H1 (cell line): ENCODE data around the gene TDO2. TPM values are rescaled to one million over a fixed set of nuclear protein-coding genes. Genes with fewer than 3 reads are reported as not detected.
A peak's percentile ranks its signal among the peaks of the same experiment; 100 is the strongest.

ENCODE experiments used
- CTCF ChIA-PET: fragments of 300-600 bp; sonication (Branson Sonifier 250); formaldehyde crosslinking; loops from one replicate; lab custom pipeline; 2021; ENCODE audit not compliant: partially characterized antibody; lab: Charles Lee
- POLR2A ChIA-PET: fragments of 300-600 bp; sonication (Branson Sonifier 250); formaldehyde crosslinking; loops from one replicate; lab custom pipeline; 2021; ENCODE audit warnings: inconsistent platforms; ENCODE audit not compliant: partially characterized antibody; lab: Charles Lee
- DNase-seq, 2 experiments: peaks; one replicate each; pipeline versions ENCODE4 v3.0.0 to v3.0.0-alpha.2; 2010 to 2022; ENCODE audit warnings: low spot score in 2 of 2, low read depth in 1 of 2, mixed read lengths in 1 of 2
- FAIRE-seq: peaks from 2 replicates; lab custom pipeline; 2011; peaks lifted over from hg19 to GRCh38; lab: Jason Lieb, UNC
- H2AFZ ChIP-seq: 2 replicates; pipeline ENCODE4 v1.8.1; 2012; ENCODE audit warnings: low read length, inconsistent platforms
- H2AK5ac ChIP-seq: 2 replicates; pipeline ENCODE4 v1.6.1; 2013; ENCODE audit warnings: low read depth, low read length
- H2BK120ac ChIP-seq: replicated peaks from 2 replicates; pipeline ENCODE3; 2013; ENCODE audit warnings: low read depth, low read length, inconsistent platforms
- H2BK12ac ChIP-seq: 2 replicates; pipeline ENCODE4 v1.6.1; 2013; ENCODE audit warnings: low read depth, low read length
- H2BK15ac ChIP-seq: 2 replicates; pipeline ENCODE4 v1.6.1; 2013; ENCODE audit warnings: low read length
- H2BK20ac ChIP-seq: 2 replicates; pipeline ENCODE4 v1.6.1; 2013; ENCODE audit warnings: low read length
- H2BK5ac ChIP-seq: 2 replicates; pipeline ENCODE4 v1.6.1; 2013; ENCODE audit warnings: low read depth, low read length
- H3K14ac ChIP-seq: 2 replicates; pipeline ENCODE4 v1.6.1; 2013; ENCODE audit warnings: inconsistent platforms; ENCODE audit not compliant: insufficient read length
- H3K18ac ChIP-seq: 2 replicates; pipeline ENCODE4 v1.6.1; 2013; ENCODE audit warnings: low read length; ENCODE audit errors: extremely low read depth
- H3K23ac ChIP-seq: 2 replicates; pipeline ENCODE4 v1.6.1; 2013; ENCODE audit warnings: inconsistent platforms; ENCODE audit not compliant: insufficient read length
- H3K23me2 ChIP-seq: 2 replicates; pipeline ENCODE4 v1.6.1; 2013; ENCODE audit warnings: low read depth, low read length
- H3K27ac ChIP-seq: 2 replicates; pipeline ENCODE4 v1.6.1; 2011; ENCODE audit warnings: low read depth, low read length, inconsistent platforms
- H3K27me3 ChIP-seq, 4 experiments: replicated peaks in 1 of 4; 1 replicate in 1 of 4; 2 replicates in 3 of 4; pipeline versions ENCODE4 v1.6.1 to v1.8.1; 2011 to 2013; ENCODE audit warnings: low read length in 3 of 4, mild to moderate bottlenecking in 3 of 4, inconsistent platforms in 2 of 4, mixed read lengths in 2 of 4, moderate library complexity in 1 of 4; ENCODE audit not compliant: control insufficient read depth in 3 of 4, insufficient read depth in 3 of 4; ENCODE audit errors: extremely low read depth in 1 of 4
- H3K36me3 ChIP-seq, 4 experiments: 2 replicates each; pipeline versions ENCODE4 v1.6.1 to v1.8.1; 2011 to 2013; ENCODE audit warnings: mild to moderate bottlenecking in 4 of 4, low read length in 3 of 4, moderate library complexity in 2 of 4, control low read depth in 1 of 4, inconsistent platforms in 1 of 4; ENCODE audit not compliant: insufficient read depth in 4 of 4, control insufficient read depth in 2 of 4
- H3K4ac ChIP-seq: replicated peaks from 2 replicates; pipeline ENCODE3; 2013; ENCODE audit warnings: low read length, low read depth, mixed read lengths, inconsistent platforms; ENCODE audit not compliant: insufficient read length
- H3K4me1 ChIP-seq, 4 experiments: replicated peaks in 1 of 4; 1 replicate in 1 of 4; 2 replicates in 3 of 4; pipeline versions ENCODE4 v1.6.1 to v1.8.1; 2011 to 2013; ENCODE audit warnings: low read length in 3 of 4, inconsistent platforms in 2 of 4, mixed read lengths in 1 of 4; ENCODE audit not compliant: insufficient read depth in 4 of 4, control insufficient read depth in 3 of 4
- H3K4me2 ChIP-seq, 2 experiments: 2 replicates each; pipeline versions ENCODE4 v1.6.1 to v1.8.1; 2011 to 2013; ENCODE audit warnings: low read depth in 2 of 2, low read length in 2 of 2, control low read depth in 1 of 2, inconsistent platforms in 1 of 2, mild to moderate bottlenecking in 1 of 2; ENCODE audit not compliant: insufficient read depth in 1 of 2
- H3K4me3 ChIP-seq, 4 experiments: fragments of 200-600, 300-600 bp in 1 of 4; sonication (generic), shearing (Covaris generic), sonication (Bioruptor Twin) in 1 of 4; 2 replicates each; pipeline versions ENCODE4 v1.5.1 to v1.8.1; 2011 to 2016; ENCODE audit warnings: low read length in 4 of 4, low read depth in 3 of 4, control low read depth in 2 of 4, inconsistent platforms in 2 of 4, mild to moderate bottlenecking in 2 of 4, mixed read lengths in 1 of 4, moderate library complexity in 1 of 4; ENCODE audit not compliant: insufficient read depth in 2 of 4; ENCODE audit errors: extremely low read depth in 1 of 4
- H3K56ac ChIP-seq: replicated peaks from 2 replicates; pipeline ENCODE3; 2013; ENCODE audit warnings: low read depth, mild to moderate bottlenecking, mixed read lengths, low read length, inconsistent platforms; ENCODE audit not compliant: insufficient read length
- H3K79me1 ChIP-seq: 2 replicates; pipeline ENCODE4 v1.6.1; 2013; ENCODE audit warnings: low read depth, low read length, control low read depth
- H3K79me2 ChIP-seq, 2 experiments: 2 replicates each; pipeline versions ENCODE4 v1.6.1 to v1.8.1; 2012 to 2013; ENCODE audit warnings: low read length in 2 of 2, mild to moderate bottlenecking in 2 of 2, inconsistent platforms in 1 of 2; ENCODE audit not compliant: insufficient read depth in 2 of 2, control insufficient read depth in 1 of 2
- H3K9ac ChIP-seq, 4 experiments: replicated peaks in 1 of 4; 1 replicate in 1 of 4; 2 replicates in 3 of 4; pipeline versions ENCODE4 v1.6.1 to v1.8.1; 2011 to 2013; ENCODE audit warnings: low read depth in 3 of 4, low read length in 3 of 4, control low read depth in 2 of 4, mild to moderate bottlenecking in 2 of 4, moderate library complexity in 2 of 4, inconsistent platforms in 1 of 4; ENCODE audit errors: extremely low read depth in 1 of 4
- H3K9me3 ChIP-seq, 2 experiments: 2 replicates each; pipeline versions ENCODE4 v1.6.1 to v1.8.1; 2012 to 2013; ENCODE audit warnings: mild to moderate bottlenecking in 2 of 2, moderate library complexity in 2 of 2, control low read depth in 1 of 2, inconsistent platforms in 1 of 2, low read depth in 1 of 2, low read length in 1 of 2, mixed read lengths in 1 of 2; ENCODE audit not compliant: insufficient read depth in 2 of 2
- H4K20me1 ChIP-seq, 2 experiments: replicated peaks in 1 of 2; 2 replicates each; pipeline versions ENCODE3 to v1.8.1; 2011 to 2013; ENCODE audit warnings: inconsistent platforms in 2 of 2, low read length in 2 of 2, mild to moderate bottlenecking in 1 of 2; ENCODE audit not compliant: insufficient read depth in 2 of 2, control insufficient read depth in 1 of 2
- H4K5ac ChIP-seq: 2 replicates; pipeline ENCODE4 v1.6.1; 2013; ENCODE audit warnings: low read length, low read depth, mixed read lengths, inconsistent platforms; ENCODE audit not compliant: insufficient read length
- H4K8ac ChIP-seq: 2 replicates; pipeline ENCODE4 v1.8.0; 2013; ENCODE audit warnings: mild to moderate bottlenecking, moderate library complexity, low read length, inconsistent platforms; ENCODE audit not compliant: insufficient read depth; ENCODE audit errors: extremely low read depth
- H4K91ac ChIP-seq: replicated peaks from 2 replicates; pipeline ENCODE3; 2013; ENCODE audit warnings: low read length, mixed read lengths, inconsistent platforms; ENCODE audit not compliant: insufficient read length
- ASH2L ChIP-seq: fragments of 200-600, 300-600 bp; sonication (generic); IDR thresholded peaks from one replicate; pipeline ENCODE4 v1.7.1; 2017; ENCODE audit warnings: low read length
- BACH1 ChIP-seq: IDR thresholded peaks from 2 replicates; pipeline ENCODE4 v1.6.1; 2012; ENCODE audit warnings: low read length, improper control_type of control experiment
- BRCA1 ChIP-seq: IDR thresholded peaks from 2 replicates; pipeline ENCODE4 v1.6.1; 2012; ENCODE audit warnings: low read depth, low read length, improper control_type of control experiment
- EZH2 ChIP-seq: fragments of 200-600 bp; sonication (generic); IDR thresholded peaks from 2 replicates; pipeline ENCODE4 v1.7.1; 2012; ENCODE audit warnings: low read depth, mild to moderate bottlenecking, moderate library complexity, low read length, inconsistent platforms; ENCODE audit not compliant: severe bottlenecking
- GTF2F1 ChIP-seq: IDR thresholded peaks from 2 replicates; pipeline ENCODE4 v1.6.1; 2012; ENCODE audit warnings: low read depth, low read length, improper control_type of control experiment, borderline replicate concordance
- KDM5A ChIP-seq: fragments of 200-600 bp; IDR thresholded peaks from 2 replicates; pipeline ENCODE4 v1.7.1; 2012; ENCODE audit warnings: mild to moderate bottlenecking, low read length, inconsistent platforms, mixed read lengths
- SIRT6 ChIP-seq: IDR thresholded peaks from one replicate; pipeline ENCODE4 v1.7.1; 2012; ENCODE audit warnings: low read length, inconsistent platforms
- SIX5 ChIP-seq: IDR thresholded peaks from 2 replicates; pipeline ENCODE4 v1.6.1; 2011; ENCODE audit warnings: mild to moderate bottlenecking, low read depth, low read length
- TCF12 ChIP-seq: IDR thresholded peaks from 2 replicates; pipeline ENCODE4 v1.6.1; 2011; ENCODE audit warnings: low read depth, mild to moderate bottlenecking, low read length
- WGBS, 2 experiments: shearing (Covaris generic) in 1 of 2; methylation state at CpG; one replicate each; pipeline versions ENCODE4 v1.1.6 to v1.1.7; 2013 to 2015; ENCODE audit warnings: low lambda C conversion rate in 2 of 2, mixed read lengths in 2 of 2, inconsistent platforms in 1 of 2, low coverage in 1 of 2, missing lambda C conversion rate in 1 of 2; ENCODE audit not compliant: insufficient replicate concordance in 2 of 2, insufficient coverage in 1 of 2, insufficient read length in 1 of 2; ENCODE audit errors: extremely low coverage in 1 of 2, missing lambda C conversion rate in 1 of 2; 5-methylcytosine and 5-hydroxymethylcytosine counted together
- polyA plus RNA-seq, 7 experiments: library from polyadenylated mRNA; depleted of rRNA in 3 of 7; stranded (reverse) in 5 of 7; unstranded in 2 of 7; fragments of >200 nt in 5 of 7; fragments of 200-250 nt in 2 of 7; gene quantifications; 1 replicate in 5 of 7; 2 replicates in 1 of 7; 4 replicates in 1 of 7; pipeline versions ENCODE4 v1.2.1 to v1.2.3, GENCODE V29; 2011 to 2013; ENCODE audit warnings: missing spikeins in 2 of 7, mixed read lengths in 2 of 7
- total RNA-seq: library from RNA; stranded (reverse); fragmentation: NEBNext Ultra II Directional; extraction: Animal tissue kit (Norgen Biotek cat#: 25700); gene quantifications from 2 replicates; pipeline ENCODE4 v1.2.1, GENCODE V29; 2021
- TF ChIP-seq, protein P1 (sequence below): IDR thresholded peaks from 2 replicates; pipeline ENCODE4 v1.6.1; 2011; ENCODE audit warnings: low read length, improper control_type of control experiment

TDO2 gene
- total and polyA plus RNA-seq, 2 of the 8 experiments (the other 6 are each of a cell fraction or from before 2014, with no cell fraction given) = 0.03 TPM; not detected in 1

DNA sequence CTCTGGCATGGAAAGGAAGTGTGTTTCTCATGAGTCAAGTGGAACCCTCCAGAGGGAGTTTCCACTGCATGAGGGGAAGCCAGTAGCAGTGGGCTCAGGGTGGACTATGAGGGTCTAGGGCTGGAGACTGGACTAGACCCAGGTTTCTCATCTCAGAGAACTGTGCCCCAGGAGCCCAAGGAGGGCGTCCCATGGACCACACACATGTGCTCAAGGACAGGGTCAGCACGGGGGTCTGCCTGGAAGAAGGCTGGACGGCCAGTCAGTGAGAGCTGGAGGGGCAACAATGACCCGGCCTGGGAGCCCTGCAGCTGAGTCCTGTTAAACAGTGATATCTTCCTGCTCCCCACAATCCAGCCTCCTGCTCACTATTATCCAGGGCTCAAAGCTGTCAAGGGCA, 55.9 kb downstream of the TDO2 start:
- no peak overlapping the region for H2BK120ac ChIP-seq
- H3K23ac ChIP-seq = no peak overlapping the region
- no peak overlapping the region for H4K91ac ChIP-seq
- no peak overlapping the region for H3K18ac ChIP-seq
- H3K56ac ChIP-seq = no peak overlapping the region
- H3K4ac ChIP-seq = no peak overlapping the region
- H3K9me3 ChIP-seq = no peaks in the 10 kb centered on the region
- H2BK12ac ChIP-seq = no peak overlapping the region
- FAIRE-seq (no peak), DNase-seq (no peak)
- H3K79me1 ChIP-seq = no peaks in the 10 kb centered on the region
- H3K79me2 ChIP-seq = no peaks in the 10 kb centered on the region
- WGBS, 2 experiments = 97% methylated on average over 4 of the region's 4 CpGs; no CpG with 5 or more reads in 1 of the 2 experiments
- H3K4me2 ChIP-seq = no peak overlapping the region
- H2AK5ac ChIP-seq = no peak overlapping the region
- no peak overlapping the region for H4K5ac ChIP-seq
- no peak overlapping the region for H3K14ac ChIP-seq
- no peaks in the 10 kb centered on the region for H3K23me2 ChIP-seq
- no peaks in the 10 kb centered on the region for H3K4me1 ChIP-seq
- H2BK20ac ChIP-seq = no peak overlapping the region
- H3K27me3 ChIP-seq = no peaks in the 10 kb centered on the region
- H2AFZ ChIP-seq = no peak overlapping the region
- H4K8ac ChIP-seq = 0 out of 2 replicates have a peak overlapping the region, but pooled peaks have one; percentile 12
- no peak overlapping the region for H3K4me3 ChIP-seq
- POLR2A ChIA-PET = no interaction called here
- CTCF ChIA-PET = no interaction called here
- H3K9ac ChIP-seq = no peak overlapping the region
- no peaks in the 10 kb centered on the region for H3K36me3 ChIP-seq
- H2BK15ac ChIP-seq = no peak overlapping the region
- H3K27ac ChIP-seq = no peak overlapping the region
- H4K20me1 ChIP-seq = no peaks in the 10 kb centered on the region
- no peak overlapping the region for H2BK5ac ChIP-seq
- TF ChIP-seq EZH2 (no peak), SIRT6 (no peak), KDM5A (no peak), GTF2F1 (no peak), TCF12 (no peak), BRCA1 (no peak), BACH1 (no peak), SIX5 (no peak), ASH2L (no peak)
- TF ChIP-seq, protein P1, sequence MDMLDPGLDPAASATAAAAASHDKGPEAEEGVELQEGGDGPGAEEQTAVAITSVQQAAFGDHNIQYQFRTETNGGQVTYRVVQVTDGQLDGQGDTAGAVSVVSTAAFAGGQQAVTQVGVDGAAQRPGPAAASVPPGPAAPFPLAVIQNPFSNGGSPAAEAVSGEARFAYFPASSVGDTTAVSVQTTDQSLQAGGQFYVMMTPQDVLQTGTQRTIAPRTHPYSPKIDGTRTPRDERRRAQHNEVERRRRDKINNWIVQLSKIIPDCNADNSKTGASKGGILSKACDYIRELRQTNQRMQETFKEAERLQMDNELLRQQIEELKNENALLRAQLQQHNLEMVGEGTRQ = no peak
